ENCODE measurements around the gene MED27. TPM values are rescaled to one million over a fixed set of nuclear protein-coding genes. Genes with fewer than 3 reads are reported as not detected.

The MED27 gene
- total RNA-seq, 4 donors from 2014 or later: 10.9 to 23.1 (median 13.5) TPM

DNA sequence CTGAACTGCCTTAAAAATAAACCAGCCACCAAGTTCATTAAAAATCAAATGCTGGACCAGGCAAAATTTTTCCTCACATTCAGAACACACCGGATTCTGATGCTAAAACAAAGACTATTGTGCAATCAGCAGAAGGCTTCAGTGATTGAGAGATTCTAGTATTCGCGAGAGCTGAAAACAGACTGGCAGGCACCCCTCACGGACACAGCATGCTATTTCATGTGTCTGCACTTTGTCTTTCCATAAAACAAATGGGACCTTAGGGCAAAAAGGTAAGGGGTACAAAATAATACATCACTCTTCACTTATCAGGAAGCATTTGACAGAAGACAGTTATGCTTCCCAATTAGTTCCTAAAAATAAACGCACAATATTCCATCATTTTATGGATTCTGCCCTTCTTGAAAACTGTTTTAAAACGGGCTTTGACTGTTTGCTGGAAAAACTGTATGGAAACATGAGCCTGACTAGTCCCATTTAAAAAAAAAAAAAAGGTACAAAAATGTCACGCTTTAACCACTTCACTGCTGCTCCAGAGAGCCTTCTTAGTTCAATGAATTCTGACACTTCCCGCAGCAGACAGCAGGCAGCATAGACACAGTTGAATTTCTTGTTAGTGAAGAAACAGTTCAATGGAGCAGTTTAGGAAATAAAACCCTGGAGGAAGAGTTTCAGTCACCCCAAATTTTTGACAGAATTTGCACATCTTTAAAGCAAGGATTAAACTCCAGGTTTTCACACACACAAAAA lies 99.2 kb downstream of the MED27 start:
- DNase-seq (ENCODE audit: low spot score) (no peak), ATAC-seq (ENCODE audit: low FRiP score) (no peak)
- TF ChIP-seq, protein P1, sequence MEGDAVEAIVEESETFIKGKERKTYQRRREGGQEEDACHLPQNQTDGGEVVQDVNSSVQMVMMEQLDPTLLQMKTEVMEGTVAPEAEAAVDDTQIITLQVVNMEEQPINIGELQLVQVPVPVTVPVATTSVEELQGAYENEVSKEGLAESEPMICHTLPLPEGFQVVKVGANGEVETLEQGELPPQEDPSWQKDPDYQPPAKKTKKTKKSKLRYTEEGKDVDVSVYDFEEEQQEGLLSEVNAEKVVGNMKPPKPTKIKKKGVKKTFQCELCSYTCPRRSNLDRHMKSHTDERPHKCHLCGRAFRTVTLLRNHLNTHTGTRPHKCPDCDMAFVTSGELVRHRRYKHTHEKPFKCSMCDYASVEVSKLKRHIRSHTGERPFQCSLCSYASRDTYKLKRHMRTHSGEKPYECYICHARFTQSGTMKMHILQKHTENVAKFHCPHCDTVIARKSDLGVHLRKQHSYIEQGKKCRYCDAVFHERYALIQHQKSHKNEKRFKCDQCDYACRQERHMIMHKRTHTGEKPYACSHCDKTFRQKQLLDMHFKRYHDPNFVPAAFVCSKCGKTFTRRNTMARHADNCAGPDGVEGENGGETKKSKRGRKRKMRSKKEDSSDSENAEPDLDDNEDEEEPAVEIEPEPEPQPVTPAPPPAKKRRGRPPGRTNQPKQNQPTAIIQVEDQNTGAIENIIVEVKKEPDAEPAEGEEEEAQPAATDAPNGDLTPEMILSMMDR (IDR thresholded peaks at IDR 0.05): no peak

DNA sequence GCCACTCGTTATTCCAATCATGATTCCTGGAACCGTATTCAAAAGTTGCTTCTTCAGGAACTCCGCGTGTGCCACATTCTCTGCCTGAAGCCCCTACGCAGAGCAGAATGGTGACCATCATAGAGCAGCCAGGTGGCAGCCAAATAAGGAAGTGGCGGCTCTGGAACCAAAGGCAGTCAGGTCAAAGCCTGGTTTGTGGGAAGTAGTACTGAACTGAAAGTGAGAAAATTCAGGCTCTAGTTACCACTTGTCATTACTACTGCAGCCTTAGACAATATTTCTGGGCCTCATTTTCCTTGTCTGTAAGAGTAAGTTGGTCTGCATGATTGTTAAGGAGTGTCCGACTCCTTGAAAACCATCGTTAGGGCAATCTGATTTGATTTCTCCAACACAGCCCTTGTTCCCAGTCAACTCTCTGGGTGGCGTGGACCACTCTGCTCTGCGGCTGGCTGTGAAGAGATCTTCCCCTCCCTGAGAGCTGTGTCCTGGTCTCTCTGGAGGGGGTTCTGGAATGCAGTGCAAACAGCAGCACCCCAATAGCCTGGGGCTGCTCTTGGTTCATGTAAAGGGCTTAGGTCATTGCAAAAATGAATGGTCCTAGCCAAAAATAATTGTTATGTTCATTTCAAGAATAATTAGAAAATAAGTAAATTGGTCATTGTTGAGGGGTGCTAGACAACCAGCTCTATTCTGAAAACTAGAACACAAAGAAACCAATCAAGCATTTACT lies 102.4 kb downstream of the MED27 start:
- TF ChIP-seq, protein P1 (IDR thresholded peaks at IDR 0.05): no peak
- no peak for DNase-seq (ENCODE audit: low spot score)
- ATAC-seq (ENCODE audit: low FRiP score): no peak

DNA sequence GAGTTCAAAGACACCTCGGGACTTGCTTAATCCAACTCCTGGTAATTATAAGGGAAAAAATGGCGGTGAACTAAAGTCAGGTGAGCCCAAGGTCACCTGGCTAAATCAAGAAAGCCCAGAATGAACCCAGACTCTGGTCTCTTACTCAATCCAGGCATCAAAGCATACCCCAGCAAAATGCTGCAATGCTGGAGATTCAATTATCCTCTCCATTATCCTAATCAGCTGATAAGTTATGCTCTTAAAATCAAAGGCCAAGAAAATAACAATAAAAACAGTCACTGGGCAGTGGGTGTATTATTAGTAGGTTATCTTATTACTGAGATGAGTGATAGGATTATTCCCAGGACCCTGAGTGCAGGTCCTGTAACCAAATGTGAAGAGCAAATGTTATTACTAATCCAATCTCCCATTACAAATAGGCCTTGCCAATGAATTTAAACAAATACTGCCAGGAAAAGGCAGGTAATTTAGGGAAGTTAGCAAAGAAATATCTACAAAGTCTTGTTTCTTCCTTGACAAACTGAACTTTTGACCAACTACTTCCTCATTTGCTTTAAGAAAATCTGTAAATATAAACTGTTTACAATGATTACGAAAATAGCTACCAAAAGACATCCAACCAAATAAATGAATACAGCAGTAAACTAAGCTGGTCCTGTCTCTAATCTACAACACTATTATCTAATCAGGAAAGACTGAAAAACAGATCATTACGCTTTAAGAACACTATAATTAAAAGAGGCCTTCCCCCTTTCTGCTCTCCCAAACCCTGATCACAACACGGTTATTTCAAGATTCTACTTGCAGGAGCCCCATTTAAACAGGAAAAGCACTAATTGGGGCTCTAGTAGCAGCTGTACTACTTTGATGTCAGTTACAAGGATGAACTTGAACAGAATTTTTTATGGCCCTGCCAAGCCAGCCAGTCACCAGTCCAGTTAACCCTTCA lies 103.2 kb downstream of the MED27 start:
- ATAC-seq (ENCODE audit: low FRiP score): no peak
- no peak for DNase-seq (ENCODE audit: low spot score)
- TF ChIP-seq, protein P1 (IDR thresholded peaks at IDR 0.05): no peak

DNA sequence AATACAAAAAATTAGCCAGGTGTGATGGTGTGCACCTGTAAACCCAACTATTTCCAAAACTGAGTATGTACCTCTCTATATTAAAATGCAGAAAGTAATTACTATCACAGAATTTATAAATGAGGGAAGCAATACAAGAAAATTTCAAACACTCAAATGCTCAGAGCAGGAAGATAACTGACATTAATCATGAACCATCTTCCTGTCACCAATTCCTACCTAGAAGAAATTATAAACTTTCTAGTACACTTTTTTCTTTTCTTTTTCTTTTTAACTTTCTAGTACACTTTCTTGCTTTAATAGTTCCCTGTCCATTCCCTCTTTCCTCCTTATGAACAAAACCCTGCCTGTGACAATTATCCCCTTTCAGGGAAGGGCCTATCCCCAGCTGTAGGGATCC lies 106.8 kb downstream of the MED27 start:
- TF ChIP-seq, protein P1 (IDR thresholded peaks at IDR 0.05): no peak
- no peak for ATAC-seq (ENCODE audit: low FRiP score)
- no peak for DNase-seq (ENCODE audit: low spot score)

DNA sequence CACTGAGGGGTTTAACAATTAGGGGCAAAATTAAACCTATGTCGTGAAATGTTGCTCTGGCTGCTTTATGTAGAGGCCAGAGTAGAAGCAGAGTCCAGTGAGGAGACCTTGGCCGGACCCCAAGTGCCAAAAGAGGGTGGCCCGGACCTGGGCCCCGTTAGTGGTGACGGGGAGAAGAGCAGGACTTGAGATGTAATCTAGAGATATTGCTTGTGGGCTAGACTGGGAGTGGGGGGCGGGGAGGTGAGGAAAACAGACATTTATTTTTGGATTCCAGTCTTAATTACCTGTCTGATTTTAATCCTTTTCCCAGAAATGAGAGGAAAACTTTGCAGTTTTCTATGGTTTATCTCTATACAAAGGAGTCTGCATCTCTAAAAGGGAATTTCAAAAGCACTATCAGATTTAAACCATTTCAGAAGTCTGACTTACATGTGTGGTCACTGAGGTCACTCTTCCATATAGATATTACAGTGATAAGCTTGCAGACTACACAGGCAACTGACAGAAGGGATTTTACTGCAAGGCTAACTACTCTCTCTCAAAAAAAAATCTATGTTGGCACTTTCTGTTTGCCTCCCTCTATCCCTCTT lies 108.1 kb downstream of the MED27 start:
- TF ChIP-seq, protein P1 (IDR thresholded peaks at IDR 0.05): no peak
- ATAC-seq (ENCODE audit: low FRiP score): no peak

DNA sequence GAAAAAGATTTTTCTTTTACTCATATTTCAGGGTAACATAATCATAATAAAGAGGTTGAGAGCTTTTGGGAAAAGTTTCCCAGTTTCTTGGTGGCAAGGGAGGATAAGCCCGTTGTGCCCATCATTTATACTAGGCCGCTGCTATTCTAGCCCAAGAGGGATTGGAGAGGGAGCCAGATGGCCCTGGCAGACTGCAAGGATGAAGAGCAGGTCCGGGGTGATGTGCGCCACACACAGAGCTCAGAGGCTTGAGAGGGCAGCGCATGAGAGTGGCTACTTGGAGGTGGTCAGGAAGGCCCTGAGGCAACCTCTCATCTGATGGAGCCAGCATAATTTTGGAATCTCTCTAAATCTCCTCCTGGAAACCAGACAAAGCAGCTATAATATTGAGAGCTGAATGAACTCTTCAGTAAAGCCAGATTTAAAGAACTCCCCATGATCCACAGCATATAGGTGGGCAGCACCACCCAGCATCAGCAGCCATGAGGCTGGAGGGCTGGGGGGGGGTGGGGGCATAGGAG lies 110.1 kb downstream of the MED27 start:
- DNase-seq (ENCODE audit: low spot score): no peak
- TF ChIP-seq, protein P1 (IDR thresholded peaks at IDR 0.05): no peak
- ATAC-seq (ENCODE audit: low FRiP score): no peak

More for the DNA sequence above, 108.1 kb downstream of the MED27 start:
- no peak for DNase-seq (ENCODE audit: low spot score)

Data from omental fat pad (tissue), 4 donors.